ENCODE results near the gene PARD3B.

- TF ChIP-seq CTCF (IDR thresholded peaks at IDR 0.05; ENCODE audit: insufficient read depth, low read length, poor library complexity, severe bottlenecking) (no peak), EZH2phosphoT487 (conservative IDR thresholded peaks at IDR 0.05; ENCODE audit: low read length) (no peak)
Measured at GRCh38 chr2:205284334-205284733, 739.1 kb downstream of the PARD3B start.

Data from SU-DHL-6 (cell line).